Measurements from ENCODE around the gene PEX11B.
"Not testable (repeated sequence)": the region's sequence is repeated elsewhere in the genome, so short reads cannot be mapped to it uniquely, and the experiment has no call there.

Gene PEX11B

GRCh38 chr1:145951526-145951925 is 33.0 kb upstream of the PEX11B start:
- no peak for DNase-seq

- no peak for DNase-seq
Observed at GRCh38 chr1:145949219-145949618, 30.7 kb upstream of the PEX11B start.

- DNase-seq: no peak
Observed at GRCh38 chr1:145947551-145947950, 29.0 kb upstream of the PEX11B start.

- no peak for DNase-seq
Observed at GRCh38 chr1:145946477-145946986, 28.0 kb upstream of the PEX11B start.

GRCh38 chr1:145944532-145944931 is 26.0 kb upstream of the PEX11B start:
- DNase-seq: no peak

GRCh38 chr1:145942871-145943270 is 24.4 kb upstream of the PEX11B start:
- DNase-seq: no peak

- no peak for DNase-seq
Observed at GRCh38 chr1:145942405-145942804, 23.9 kb upstream of the PEX11B start.

- DNase-seq: no peak
Observed at GRCh38 chr1:145937436-145937835, 18.9 kb upstream of the PEX11B start.

GRCh38 chr1:145936247-145936646 is 17.7 kb upstream of the PEX11B start:
- no peak for DNase-seq

GRCh38 chr1:145935708-145936107 is 17.2 kb upstream of the PEX11B start:
- DNase-seq: no peak

GRCh38 chr1:145932522-145933009 is 14.0 kb upstream of the PEX11B start:
- not testable (repeated sequence) for DNase-seq

- DNase-seq: no peak
Observed at GRCh38 chr1:145927916-145928643, 9.6 kb upstream of the PEX11B start.

GRCh38 chr1:145927063-145927886 is 8.8 kb upstream of the PEX11B start, which contains the start of gene RBM8A:
RBM8A (minus strand) TSS chr1:145927484; CDS start chr1:145927426, 58 bp downstream.
- peak; percentile 99 for DNase-seq

GRCh38 chr1:145926686-145927062 is 8.2 kb upstream of the PEX11B start:
- DNase-seq: no peak

- no peak for DNase-seq
Observed at GRCh38 chr1:145922266-145922665, 3.7 kb upstream of the PEX11B start.

GRCh38 chr1:145920297-145920696 is 1.8 kb upstream of the PEX11B start:
- not testable (repeated sequence) for DNase-seq

GRCh38 chr1:145918992-145919939 is 749 bp upstream of the PEX11B start:
- no peak for DNase-seq

- no peak for DNase-seq
Observed at GRCh38 chr1:145917595-145917994, 922 bp downstream of the PEX11B start.

GRCh38 chr1:145916745-145917144 is 1.8 kb downstream of the PEX11B start:
- DNase-seq: no peak

GRCh38 chr1:145912128-145912641 is 6.3 kb downstream of the PEX11B start:
- DNase-seq: no peak

GRCh38 chr1:145908653-145909052 is 9.9 kb downstream of the PEX11B start:
- no peak for DNase-seq
